Neural cell (in vitro differentiated cells): ENCODE results near the gene CSPG4. TPM values are rescaled to one million over a fixed set of nuclear protein-coding genes. Genes with fewer than 3 reads are reported as not detected.

Source experiments
- H2AFZ ChIP-seq: fragments of 200-600, 300-800 bp; sonication (generic), shearing (Covaris generic); 2 replicates; pipeline ENCODE4 v1.6.0; 2014; ENCODE audit warnings: low read depth, mild to moderate bottlenecking, antibody characterized with exemption, low read length, moderate library complexity
- H3F3A ChIP-seq: fragments of 200-600 bp; shearing (Covaris generic); 2 replicates; pipeline ENCODE4 v1.6.1; 2016; ENCODE audit warnings: mild to moderate bottlenecking, moderate library complexity, mixed read lengths, antibody characterized with exemption, low read length; ENCODE audit not compliant: insufficient read depth, poor library complexity, severe bottlenecking
- H3K27ac ChIP-seq: fragments of 200-600, 300-800 bp; sonication (generic), shearing (Covaris generic); 2 replicates; pipeline ENCODE4 v1.5.1; 2014; ENCODE audit warnings: mild to moderate bottlenecking, low read length, moderate library complexity
- H3K27me3 ChIP-seq: fragments of 300-800, 200-600 bp; sonication (generic), shearing (Covaris generic); 2 replicates; pipeline ENCODE4 v1.6.0; 2014; ENCODE audit warnings: mild to moderate bottlenecking, low read depth, low read length, moderate library complexity; ENCODE audit not compliant: insufficient read depth
- H3K36me3 ChIP-seq: fragments of 300-800, 200-600 bp; sonication (generic), shearing (Covaris generic); 2 replicates; pipeline ENCODE4 v1.5.1; 2014; ENCODE audit warnings: mild to moderate bottlenecking, antibody characterized with exemption, low read length, moderate library complexity; ENCODE audit not compliant: insufficient read depth
- H3K4me2 ChIP-seq: fragments of 300-800, 200-600 bp; sonication (generic), shearing (Covaris generic); 2 replicates; pipeline ENCODE4 v1.6.0; 2014; ENCODE audit warnings: mild to moderate bottlenecking, low read length
- H3K4me3 ChIP-seq: fragments of 300-800, 200-600 bp; sonication (generic), shearing (Covaris generic); 2 replicates; pipeline ENCODE4 v1.5.1; 2014; ENCODE audit warnings: mild to moderate bottlenecking, low read length, moderate library complexity
- H3K79me2 ChIP-seq: fragments of 200-600 bp; shearing (Covaris generic); replicated peaks from 2 replicates; pipeline ENCODE4 v1.6.0; 2014; ENCODE audit warnings: mild to moderate bottlenecking, low read length, moderate library complexity; ENCODE audit not compliant: insufficient read depth
- H3K9ac ChIP-seq: fragments of 300-800, 200-600 bp; sonication (generic), shearing (Covaris generic); 2 replicates; pipeline ENCODE4 v1.6.1; 2016; ENCODE audit warnings: mild to moderate bottlenecking, low read length, mixed read lengths
- H3K9me2 ChIP-seq: fragments of 200-600 bp; shearing (Covaris generic); 2 replicates; pipeline ENCODE4 v1.6.1; 2016; ENCODE audit warnings: mild to moderate bottlenecking, low read length, mixed read lengths; ENCODE audit not compliant: insufficient read depth
- H3K9me3 ChIP-seq: fragments of 200-600, 300-800 bp; sonication (generic), shearing (Covaris generic); 2 replicates; pipeline ENCODE4 v1.6.1; 2016; ENCODE audit warnings: mild to moderate bottlenecking, mixed run types, low read length, moderate library complexity, mixed read lengths
- H4K20me1 ChIP-seq: fragments of 200-600 bp; shearing (Covaris generic); 2 replicates; pipeline ENCODE4 v1.6.1; 2016; ENCODE audit warnings: mild to moderate bottlenecking, mixed run types; ENCODE audit not compliant: insufficient read depth
- CTCF ChIP-seq: fragments of 450-650 bp; IDR thresholded peaks from 2 replicates; pipeline ENCODE4 v1.5.1; 2014; ENCODE audit warnings: antibody characterized with exemption, mild to moderate bottlenecking, moderate library complexity; ENCODE audit not compliant: poor library complexity, severe bottlenecking
- EP300 ChIP-seq: fragments of 450-650 bp; conservative IDR thresholded peaks from 2 replicates; pipeline ENCODE4 v1.6.1; 2014; ENCODE audit warnings: antibody characterized with exemption, mild to moderate bottlenecking, moderate library complexity; ENCODE audit not compliant: poor library complexity, severe bottlenecking
- EZH2 ChIP-seq: fragments of 200-600, 300-800 bp; shearing (Covaris generic), sonication (generic); IDR thresholded peaks from 2 replicates; pipeline ENCODE4 v1.6.1; 2014; ENCODE audit warnings: antibody characterized with exemption, low read length, borderline replicate concordance, mild to moderate bottlenecking; ENCODE audit not compliant: insufficient read depth, poor library complexity, severe bottlenecking
- MXI1 ChIP-seq: fragments of 450-650 bp; conservative IDR thresholded peaks from 2 replicates; pipeline ENCODE4 v1.6.1; 2014; ENCODE audit warnings: antibody characterized with exemption, mild to moderate bottlenecking; ENCODE audit not compliant: poor library complexity, severe bottlenecking
- POLR2AphosphoS5 ChIP-seq: IDR thresholded peaks from 2 replicates; pipeline ENCODE4 v1.6.1; 2012
- RAD21 ChIP-seq: fragments of 450-650 bp; conservative IDR thresholded peaks from 2 replicates; pipeline ENCODE4 v1.6.1; 2014; ENCODE audit warnings: antibody characterized with exemption, mild to moderate bottlenecking, moderate library complexity
- REST ChIP-seq: IDR thresholded peaks from 2 replicates; pipeline ENCODE4 v1.6.1; 2012; ENCODE audit warnings: borderline replicate concordance
- SMC3 ChIP-seq: fragments of 450-650 bp; conservative IDR thresholded peaks from 2 replicates; pipeline ENCODE4 v1.6.1; 2014; ENCODE audit warnings: antibody characterized with exemption, mild to moderate bottlenecking, moderate library complexity; ENCODE audit not compliant: poor library complexity
- TAF1 ChIP-seq: IDR thresholded peaks from 2 replicates; pipeline ENCODE4 v1.6.1; 2012; ENCODE audit warnings: low read depth
- polyA plus RNA-seq: library from polyadenylated mRNA; depleted of rRNA; stranded (reverse); fragments of >200 nt; gene quantifications from 2 replicates; pipeline ENCODE4 v1.2.3, GENCODE V29; 2014

CSPG4 gene
- polyA plus RNA-seq, 1 donor from 2014 or later, result not detected

GRCh38 chr15:75659141-75659771 lies 53.4 kb downstream of the CSPG4 start:
- TF ChIP-seq POLR2AphosphoS5, result no peak
- no peak for TF ChIP-seq REST
- no peak for TF ChIP-seq CTCF
- TF ChIP-seq RAD21, result no peak
- no peak for TF ChIP-seq SMC3
- no peak for TF ChIP-seq EP300
- no peak for TF ChIP-seq EZH2
- no peak for TF ChIP-seq MXI1
- no peak for TF ChIP-seq TAF1
- H4K20me1 ChIP-seq, result no peaks in the 10 kb centered on the region
- H3K27ac ChIP-seq, result no peak overlapping the region
- no peak overlapping the region for H2AFZ ChIP-seq
- no peaks in the 10 kb centered on the region for H3F3A ChIP-seq
- no peak overlapping the region for H3K9ac ChIP-seq
- H3K27me3 ChIP-seq, result no peaks in the 10 kb centered on the region
- no peaks in the 10 kb centered on the region for H3K9me3 ChIP-seq
- no peaks in the 10 kb centered on the region for H3K36me3 ChIP-seq
- no peaks in the 10 kb centered on the region for H3K9me2 ChIP-seq
- H3K4me3 ChIP-seq, result no peak overlapping the region
- H3K4me2 ChIP-seq, result no peak overlapping the region
- no peaks in the 10 kb centered on the region for H3K79me2 ChIP-seq

GRCh38 chr15:75656813-75657212 lies 55.8 kb downstream of the CSPG4 start:
- no peak overlapping the region for H3K9ac ChIP-seq
- no peak overlapping the region for H2AFZ ChIP-seq
- H3F3A ChIP-seq, result no peaks in the 10 kb centered on the region
- H3K79me2 ChIP-seq, result no peaks in the 10 kb centered on the region
- H3K4me3 ChIP-seq, result no peak overlapping the region
- no peaks in the 10 kb centered on the region for H3K27me3 ChIP-seq
- H3K36me3 ChIP-seq, result no peaks in the 10 kb centered on the region
- no peaks in the 10 kb centered on the region for H3K9me3 ChIP-seq
- no peaks in the 10 kb centered on the region for H3K9me2 ChIP-seq
- H4K20me1 ChIP-seq, result no peaks in the 10 kb centered on the region
- H3K27ac ChIP-seq, result no peak overlapping the region
- no peak overlapping the region for H3K4me2 ChIP-seq
- no peak for TF ChIP-seq EP300
- no peak for TF ChIP-seq CTCF
- TF ChIP-seq EZH2, result no peak
- TF ChIP-seq SMC3, result no peak
- TF ChIP-seq POLR2AphosphoS5, result no peak
- TF ChIP-seq TAF1, result no peak
- TF ChIP-seq MXI1, result no peak
- TF ChIP-seq RAD21, result no peak
- no peak for TF ChIP-seq REST
